ENCODE data around the gene LDAH. TPM values are rescaled to one million over a fixed set of nuclear protein-coding genes. Genes with fewer than 3 reads are reported as not detected.
A peak's percentile ranks its signal among the peaks of the same experiment; 100 is the strongest.

LDAH gene
- total RNA-seq, 4 donors from 2014 or later = 7.5 to 58.5 (median 15.2) TPM

GRCh38 chr2:20675701-20676352 lies 147.1 kb downstream of the LDAH start:
- Histone ChIP-seq H3K9me3 (no peaks in the 10 kb centered on the region), H3K4me3 (no peak overlapping the region), H3K4me1 (peaks cover 8 to 25% (median 14%) of the 10 kb centered on the region in 4 donors), H3K27me3 (peaks cover 33% of the 10 kb centered on the region), H3K27ac (peak overlapping the region; percentile 15 to 60 (median 40)), H3K36me3 (no peaks in the 10 kb centered on the region)
- TF ChIP-seq CTCF (IDR thresholded peaks at IDR 0.05) (no peak), POLR2A (IDR thresholded peaks at IDR 0.05) (no peak)
- in situ Hi-C loops (cut with MboI; ENCODE audit: low pct_ligation_motif_present in 1 of 4, low pct_unique_long_range_greater_than_20kb in 1 of 4, low sequenced_read_pairs in 3 of 4) (no loop called here), intact Hi-C loops (cut with DNase I; ENCODE audit: low total_unique reads) (no loop called here)
- 63% methylated on average over 6 of the region's 6 CpGs; no CpG with 5 or more reads in 1 of the 2 donors for WGBS, 2 donors (ENCODE audit: low coverage in 1 of 2)
- DNase-seq = peak; percentile 72

- in situ Hi-C loops (cut with MboI; ENCODE audit: low pct_ligation_motif_present in 1 of 4, low pct_unique_long_range_greater_than_20kb in 1 of 4, low sequenced_read_pairs in 3 of 4) = loop anchor here in 3 of 4 donors (25.0 kb wide), 1 partner anchor 437 kb away; the partner anchor contains the start of gene TDRD15 (in 3 of the 3)
- Histone ChIP-seq H3K9me3 (no peaks in the 10 kb centered on the region), H3K4me3 (no peak overlapping the region), H3K4me1 (peaks cover 8 to 31% (median 14%) of the 10 kb centered on the region in 4 donors), H3K27me3 (peaks cover 40% of the 10 kb centered on the region), H3K27ac (peak overlapping the region in 2 of 4 donors; percentile 15 to 60), H3K36me3 (no peaks in the 10 kb centered on the region)
- DNase-seq = no peak
- intact Hi-C loops (cut with DNase I; ENCODE audit: low total_unique reads) = no loop called here
- 62 to 80% methylated on average over 1 to 16 of the region's 16 CpGs for WGBS, 2 donors (ENCODE audit: low coverage in 1 of 2)
- no peak for TF ChIP-seq POLR2AphosphoS5 (IDR thresholded peaks at IDR 0.05)
- no peak for TF ChIP-seq EP300 (IDR thresholded peaks at IDR 0.05; ENCODE audit: low read depth)
- TF ChIP-seq POLR2A (IDR thresholded peaks at IDR 0.05) = no peak
- no peak for TF ChIP-seq CTCF (IDR thresholded peaks at IDR 0.05)
These were observed 147.8 kb downstream of the LDAH start for GRCh38 chr2:20674974-20675679.

GRCh38 chr2:20674309-20674965 lies 148.5 kb downstream of the LDAH start:
- intact Hi-C loops (cut with DNase I; ENCODE audit: low total_unique reads) = no loop called here
- no peak for TF ChIP-seq POLR2AphosphoS5 (IDR thresholded peaks at IDR 0.05)
- no peak for TF ChIP-seq CTCF (IDR thresholded peaks at IDR 0.05)
- no peak for TF ChIP-seq EP300 (IDR thresholded peaks at IDR 0.05; ENCODE audit: low read depth)
- no peak for TF ChIP-seq POLR2A (IDR thresholded peaks at IDR 0.05)
- Histone ChIP-seq H3K4me3 (no peak overlapping the region), H3K27me3 (peaks cover 47% of the 10 kb centered on the region), H3K9me3 (no peaks in the 10 kb centered on the region), H3K36me3 (no peaks in the 10 kb centered on the region), H3K4me1 (peaks cover 8 to 34% (median 14%) of the 10 kb centered on the region in 4 donors), H3K27ac (no peak overlapping the region)
- 60 to 83% methylated on average over 1 to 11 of the region's 11 CpGs for WGBS, 2 donors (ENCODE audit: low coverage in 1 of 2)
- in situ Hi-C loops (cut with MboI; ENCODE audit: low pct_ligation_motif_present in 1 of 4, low pct_unique_long_range_greater_than_20kb in 1 of 4, low sequenced_read_pairs in 3 of 4) = loop anchor here in 3 of 4 donors (25.0 kb wide), 1 partner anchor 438 kb away; the partner anchor contains the start of gene TDRD15 (in 3 of the 3)
- no peak for DNase-seq
